Gastrocnemius medialis (tissue), 4 donors: ENCODE data around the gene DCBLD1.

Experiments used
- POLR2A ChIP-seq, 2 donors: fragments of 450-650 bp; IDR thresholded peaks; one replicate each; pipeline ENCODE4 v1.6.1; 2017; ENCODE audit warnings: antibody characterized with exemption in 2 of 2, mild to moderate bottlenecking in 2 of 2, moderate library complexity in 2 of 2
- TF ChIP-seq, protein P1 (sequence below), 5 experiments: fragments of 450-650 bp in 3 of 5; fragments of 200-600 bp in 2 of 5; sonication (generic) in 2 of 5; IDR thresholded peaks in 4 of 5; conservative IDR thresholded peaks in 1 of 5; 1 replicate in 4 of 5; 2 replicates in 1 of 5; pipeline ENCODE4 v1.5.1; 2016 to 2019; ENCODE audit warnings: antibody characterized with exemption in 5 of 5, mild to moderate bottlenecking in 3 of 5, moderate library complexity in 3 of 5

DNA sequence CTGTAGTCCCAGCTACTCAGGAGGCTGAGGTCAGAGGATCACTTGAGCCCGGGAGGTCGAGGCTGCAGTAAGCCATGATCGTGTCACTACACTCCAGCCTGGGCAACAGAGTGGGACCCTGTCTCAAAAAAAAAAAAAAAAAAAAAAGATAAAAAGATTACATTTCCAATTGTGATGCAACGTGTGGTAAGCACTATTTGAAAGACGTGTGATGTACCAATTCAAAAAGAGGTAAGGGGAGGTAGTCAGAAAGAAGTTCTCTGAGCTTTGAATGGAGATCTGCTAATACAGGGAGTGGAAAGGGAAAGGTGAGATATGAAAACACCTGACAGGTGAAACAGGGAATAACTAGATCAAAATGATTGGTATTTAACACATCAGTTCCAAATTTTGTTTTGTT lies 108.0 kb downstream of the DCBLD1 start:
- TF ChIP-seq, protein P1, sequence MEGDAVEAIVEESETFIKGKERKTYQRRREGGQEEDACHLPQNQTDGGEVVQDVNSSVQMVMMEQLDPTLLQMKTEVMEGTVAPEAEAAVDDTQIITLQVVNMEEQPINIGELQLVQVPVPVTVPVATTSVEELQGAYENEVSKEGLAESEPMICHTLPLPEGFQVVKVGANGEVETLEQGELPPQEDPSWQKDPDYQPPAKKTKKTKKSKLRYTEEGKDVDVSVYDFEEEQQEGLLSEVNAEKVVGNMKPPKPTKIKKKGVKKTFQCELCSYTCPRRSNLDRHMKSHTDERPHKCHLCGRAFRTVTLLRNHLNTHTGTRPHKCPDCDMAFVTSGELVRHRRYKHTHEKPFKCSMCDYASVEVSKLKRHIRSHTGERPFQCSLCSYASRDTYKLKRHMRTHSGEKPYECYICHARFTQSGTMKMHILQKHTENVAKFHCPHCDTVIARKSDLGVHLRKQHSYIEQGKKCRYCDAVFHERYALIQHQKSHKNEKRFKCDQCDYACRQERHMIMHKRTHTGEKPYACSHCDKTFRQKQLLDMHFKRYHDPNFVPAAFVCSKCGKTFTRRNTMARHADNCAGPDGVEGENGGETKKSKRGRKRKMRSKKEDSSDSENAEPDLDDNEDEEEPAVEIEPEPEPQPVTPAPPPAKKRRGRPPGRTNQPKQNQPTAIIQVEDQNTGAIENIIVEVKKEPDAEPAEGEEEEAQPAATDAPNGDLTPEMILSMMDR (IDR thresholded peaks at IDR 0.05 in 4 of 5, conservative IDR thresholded peaks at IDR 0.05 in 1 of 5): no peak
- no peak for TF ChIP-seq POLR2A (IDR thresholded peaks at IDR 0.05)
